NCI-H1417 treated with DMSO at 0.1 percent for 48 hours (cell line): Measurements from ENCODE around the gene CMC2.

ENCODE experiments used
- DNase-seq: peaks from one replicate; lab custom pipeline; 2025; lab: John Stamatoyannopoulos, UW

Gene CMC2

GRCh38 chr16:81001330-81001729, 5.4 kb downstream of the CMC2 start:
- no peak for DNase-seq

GRCh38 chr16:81000873-81001272, 5.8 kb downstream of the CMC2 start:
- no peak for DNase-seq

GRCh38 chr16:80997964-80998620, 8.6 kb downstream of the CMC2 start:
- DNase-seq: no peak

- no peak for DNase-seq
Observed at GRCh38 chr16:80997139-80997798, 9.4 kb downstream of the CMC2 start.

GRCh38 chr16:80996688-80997138, 10.0 kb downstream of the CMC2 start:
- DNase-seq: peak; percentile 73

GRCh38 chr16:80994451-80994850, 12.2 kb downstream of the CMC2 start:
- no peak for DNase-seq

GRCh38 chr16:80993834-80994233, 12.9 kb downstream of the CMC2 start:
- DNase-seq: no peak

GRCh38 chr16:80993307-80993706, 13.4 kb downstream of the CMC2 start:
- no peak for DNase-seq

- DNase-seq: no peak
Observed at GRCh38 chr16:80992676-80993293, 13.9 kb downstream of the CMC2 start.

- no peak for DNase-seq
Observed at GRCh38 chr16:80991792-80992430, 14.8 kb downstream of the CMC2 start.

- no peak for DNase-seq
Observed at GRCh38 chr16:80990978-80991377, 15.7 kb downstream of the CMC2 start.

- no peak for DNase-seq
Observed at GRCh38 chr16:80990577-80990976, 16.1 kb downstream of the CMC2 start.

GRCh38 chr16:80989801-80990200, 16.9 kb downstream of the CMC2 start:
- DNase-seq: no peak

- DNase-seq: no peak
Observed at GRCh38 chr16:80988756-80989155, 17.9 kb downstream of the CMC2 start.

- DNase-seq: no peak
Observed at GRCh38 chr16:80986557-80986956, 20.1 kb downstream of the CMC2 start.

GRCh38 chr16:80985611-80986010, 21.1 kb downstream of the CMC2 start:
- no peak for DNase-seq

GRCh38 chr16:80984124-80984892, 22.4 kb downstream of the CMC2 start:
- peak; percentile 60 for DNase-seq

GRCh38 chr16:80982646-80983045, 24.0 kb downstream of the CMC2 start:
- DNase-seq: peak; percentile 36

- no peak for DNase-seq
Observed at GRCh38 chr16:80981103-80981502, 25.6 kb downstream of the CMC2 start.

- no peak for DNase-seq
Observed at GRCh38 chr16:80976946-80977345, 29.7 kb downstream of the CMC2 start.

GRCh38 chr16:80974649-80975376, 31.9 kb downstream of the CMC2 start:
- no peak for DNase-seq
